Measurements from ENCODE around the gene A1BG. TPM values are rescaled to one million over a fixed set of nuclear protein-coding genes. Genes with fewer than 3 reads are reported as not detected.
A peak's percentile ranks its signal among the peaks of the same experiment; 100 is the strongest.
"Not testable (repeated sequence)": the region's sequence is repeated elsewhere in the genome, so short reads cannot be mapped to it uniquely, and the experiment has no call there.

Gene A1BG
- total RNA-seq, 1 donor from 2014 or later: 12.4 TPM

GRCh38 chr19:58385891-58386575 lies 32.7 kb upstream of the A1BG start:
- DNase-seq: no peak

- no peak for DNase-seq
Observed at GRCh38 chr19:58385313-58385890, 32.1 kb upstream of the A1BG start.

GRCh38 chr19:58382997-58383603 lies 29.8 kb upstream of the A1BG start:
- no peak for DNase-seq

GRCh38 chr19:58381460-58382212 lies 28.3 kb upstream of the A1BG start:
- DNase-seq: no peak

- DNase-seq: peak; percentile 100
Observed at GRCh38 chr19:58380662-58381459, 27.6 kb upstream of the A1BG start, which contains the start of gene ZNF837. Gene ZNF837, minus strand, starts transcription at chr19:58381030. Its CDS starts 11,698 bp downstream, at chr19:58369332.

GRCh38 chr19:58380037-58380661 lies 26.9 kb upstream of the A1BG start:
- no peak for DNase-seq

- no peak for DNase-seq
Observed at GRCh38 chr19:58379246-58379645, 26.0 kb upstream of the A1BG start.

GRCh38 chr19:58376724-58377123 lies 23.4 kb upstream of the A1BG start:
- DNase-seq: not testable (repeated sequence)

GRCh38 chr19:58374200-58374599 lies 20.9 kb upstream of the A1BG start:
- DNase-seq: no peak

GRCh38 chr19:58372311-58373133 lies 19.2 kb upstream of the A1BG start:
- no peak for DNase-seq

GRCh38 chr19:58368561-58369360 lies 15.5 kb upstream of the A1BG start:
- DNase-seq: no peak

- no peak for DNase-seq
Observed at GRCh38 chr19:58367698-58368454, 14.6 kb upstream of the A1BG start.

GRCh38 chr19:58366585-58367430 lies 13.5 kb upstream of the A1BG start:
- no peak for DNase-seq

GRCh38 chr19:58364146-58364545 lies 10.9 kb upstream of the A1BG start:
- DNase-seq: no peak

- DNase-seq: peak; percentile 98
Observed at GRCh38 chr19:58362272-58362994, 9.1 kb upstream of the A1BG start, which contains the start of gene ZNF497. Gene ZNF497, minus strand, starts transcription at chr19:58362751. Its CDS starts 5,116 bp downstream, at chr19:58357635.

- peak; percentile 69 for DNase-seq
Observed at GRCh38 chr19:58361900-58362271, 8.6 kb upstream of the A1BG start.

- DNase-seq: no peak
Observed at GRCh38 chr19:58357481-58358145, 4.3 kb upstream of the A1BG start.
